Measurements from ENCODE around the gene RHOV.

RHOV gene

DNA sequence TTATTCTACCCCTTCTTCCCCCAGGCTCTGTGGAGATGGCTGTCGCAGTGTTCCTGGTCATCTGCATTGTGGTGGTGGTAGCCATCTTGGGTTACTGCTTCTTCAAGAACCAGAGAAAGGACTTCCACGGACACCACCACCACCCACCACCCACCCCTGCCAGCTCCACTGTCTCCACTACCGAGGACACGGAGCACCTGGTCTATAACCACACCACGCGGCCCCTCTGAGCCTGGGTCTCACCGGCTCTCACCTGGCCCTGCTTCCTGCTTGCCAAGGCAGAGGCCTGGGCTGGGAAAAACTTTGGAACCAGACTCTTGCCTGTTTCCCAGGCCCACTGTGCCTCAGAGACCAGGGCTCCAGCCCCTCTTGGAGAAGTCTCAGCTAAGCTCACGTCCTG, 17.3 kb downstream of the RHOV start:
- no peaks in the 10 kb centered on the region for H3K36me3 ChIP-seq (ENCODE audit: control insufficient read depth, low read length)
- no peaks in the 10 kb centered on the region for H3K9me2 ChIP-seq (replicated peaks; ENCODE audit: control insufficient read depth, low read length)
- no peaks in the 10 kb centered on the region for H4K20me1 ChIP-seq (ENCODE audit: control insufficient read depth, insufficient read depth, low read depth, low read length)
- H3K4me2 ChIP-seq (ENCODE audit: low read length): no peak overlapping the region
- no peaks in the 10 kb centered on the region for H3K27me3 ChIP-seq (ENCODE audit: control insufficient read depth, low read length)
- TF ChIP-seq EZH2phosphoT487 (IDR thresholded peaks at IDR 0.05; ENCODE audit: borderline replicate concordance, low read length): no peak
- TF ChIP-seq, protein P1, sequence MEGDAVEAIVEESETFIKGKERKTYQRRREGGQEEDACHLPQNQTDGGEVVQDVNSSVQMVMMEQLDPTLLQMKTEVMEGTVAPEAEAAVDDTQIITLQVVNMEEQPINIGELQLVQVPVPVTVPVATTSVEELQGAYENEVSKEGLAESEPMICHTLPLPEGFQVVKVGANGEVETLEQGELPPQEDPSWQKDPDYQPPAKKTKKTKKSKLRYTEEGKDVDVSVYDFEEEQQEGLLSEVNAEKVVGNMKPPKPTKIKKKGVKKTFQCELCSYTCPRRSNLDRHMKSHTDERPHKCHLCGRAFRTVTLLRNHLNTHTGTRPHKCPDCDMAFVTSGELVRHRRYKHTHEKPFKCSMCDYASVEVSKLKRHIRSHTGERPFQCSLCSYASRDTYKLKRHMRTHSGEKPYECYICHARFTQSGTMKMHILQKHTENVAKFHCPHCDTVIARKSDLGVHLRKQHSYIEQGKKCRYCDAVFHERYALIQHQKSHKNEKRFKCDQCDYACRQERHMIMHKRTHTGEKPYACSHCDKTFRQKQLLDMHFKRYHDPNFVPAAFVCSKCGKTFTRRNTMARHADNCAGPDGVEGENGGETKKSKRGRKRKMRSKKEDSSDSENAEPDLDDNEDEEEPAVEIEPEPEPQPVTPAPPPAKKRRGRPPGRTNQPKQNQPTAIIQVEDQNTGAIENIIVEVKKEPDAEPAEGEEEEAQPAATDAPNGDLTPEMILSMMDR (IDR thresholded peaks at IDR 0.05; ENCODE audit: low read depth, low read length, poor library complexity, severe bottlenecking): no peak
- H3K79me2 ChIP-seq (ENCODE audit: control insufficient read depth, low read length): no peaks in the 10 kb centered on the region
- H3K27ac ChIP-seq (ENCODE audit: low read depth, low read length): no peak overlapping the region
- H3F3A ChIP-seq (ENCODE audit: control insufficient read depth, insufficient read depth): no peaks in the 10 kb centered on the region; the same call in 1 of the 2 replicates
- no peaks in the 10 kb centered on the region for H3K9me3 ChIP-seq (ENCODE audit: control insufficient read depth, insufficient read depth, low read length)
- H3K4me1 ChIP-seq (ENCODE audit: control insufficient read depth, low read length): peaks cover 4% of the 10 kb centered on the region
- H3K4me3 ChIP-seq (ENCODE audit: low read length): no peak overlapping the region

DNA sequence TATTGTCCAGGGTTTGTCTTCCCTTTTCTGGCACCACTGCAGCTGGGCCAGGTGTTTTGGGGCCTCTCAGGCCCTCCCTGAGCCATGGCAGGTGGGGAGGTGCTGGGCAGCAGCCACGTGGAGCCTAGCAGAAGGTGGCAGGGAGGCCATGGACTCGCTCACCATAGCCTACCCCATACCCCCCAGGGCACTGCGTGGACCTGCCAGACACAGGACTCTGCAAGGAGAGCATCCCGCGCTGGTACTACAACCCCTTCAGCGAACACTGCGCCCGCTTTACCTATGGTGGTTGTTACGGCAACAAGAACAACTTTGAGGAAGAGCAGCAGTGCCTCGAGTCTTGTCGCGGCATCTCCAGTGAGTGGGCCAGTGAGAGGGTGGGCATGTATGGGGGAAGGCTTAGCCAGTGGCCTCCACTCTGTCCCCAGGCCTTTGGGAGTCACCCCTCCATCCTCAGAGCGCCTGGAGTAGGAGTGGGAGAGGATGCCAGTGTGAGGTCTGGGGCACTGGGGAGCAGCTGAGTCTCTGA, 18.3 kb downstream of the RHOV start:
- no peak for TF ChIP-seq EZH2phosphoT487 (IDR thresholded peaks at IDR 0.05; ENCODE audit: borderline replicate concordance, low read length)
- TF ChIP-seq, protein P1 (IDR thresholded peaks at IDR 0.05; ENCODE audit: low read depth, low read length, poor library complexity, severe bottlenecking): no peak
- Histone ChIP-seq H3K4me1 (ENCODE audit: control insufficient read depth, low read length) (peaks cover 4% of the 10 kb centered on the region), H3K36me3 (ENCODE audit: control insufficient read depth, low read length) (no peaks in the 10 kb centered on the region), H3K79me2 (ENCODE audit: control insufficient read depth, low read length) (no peaks in the 10 kb centered on the region), H3F3A (ENCODE audit: control insufficient read depth, insufficient read depth) (no peaks in the 10 kb centered on the region), H3K9me3 (ENCODE audit: control insufficient read depth, insufficient read depth, low read length) (no peaks in the 10 kb centered on the region), H4K20me1 (ENCODE audit: control insufficient read depth, insufficient read depth, low read depth, low read length) (no peaks in the 10 kb centered on the region), H3K27ac (ENCODE audit: low read depth, low read length) (no peak overlapping the region), H3K4me3 (ENCODE audit: low read length) (no peak overlapping the region), H3K27me3 (ENCODE audit: control insufficient read depth, low read length) (no peaks in the 10 kb centered on the region), H3K9me2 (replicated peaks; ENCODE audit: control insufficient read depth, low read length) (no peaks in the 10 kb centered on the region), H3K4me2 (ENCODE audit: low read length) (no peak overlapping the region)

DNA sequence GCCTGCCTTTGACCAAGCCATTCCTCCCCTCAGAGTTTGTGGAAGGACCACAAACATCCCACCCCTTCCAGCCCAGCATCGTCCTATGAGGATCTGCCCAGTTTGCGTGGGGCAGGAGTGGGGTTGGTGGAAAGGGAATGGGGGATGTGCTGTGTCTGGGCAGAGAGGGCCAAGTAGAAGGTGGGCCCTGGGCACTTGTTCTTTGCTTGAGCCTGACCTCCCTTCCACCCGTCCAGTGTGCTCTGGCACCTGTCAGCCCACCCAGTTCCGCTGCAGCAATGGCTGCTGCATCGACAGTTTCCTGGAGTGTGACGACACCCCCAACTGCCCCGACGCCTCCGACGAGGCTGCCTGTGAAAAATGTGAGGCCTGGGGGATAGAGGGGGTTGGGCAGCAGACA, 19.9 kb downstream of the RHOV start:
- H3K9me3 ChIP-seq (ENCODE audit: control insufficient read depth, insufficient read depth, low read length): no peaks in the 10 kb centered on the region
- no peaks in the 10 kb centered on the region for H3K36me3 ChIP-seq (ENCODE audit: control insufficient read depth, low read length)
- H3K9me2 ChIP-seq (replicated peaks; ENCODE audit: control insufficient read depth, low read length): no peaks in the 10 kb centered on the region

More for the DNA sequence above, 19.9 kb downstream of the RHOV start:
- Histone ChIP-seq H3K79me2 (ENCODE audit: control insufficient read depth, low read length) (no peaks in the 10 kb centered on the region), H3K27me3 (ENCODE audit: control insufficient read depth, low read length) (no peaks in the 10 kb centered on the region), H4K20me1 (ENCODE audit: control insufficient read depth, insufficient read depth, low read depth, low read length) (no peaks in the 10 kb centered on the region), H3F3A (ENCODE audit: control insufficient read depth, insufficient read depth) (no peaks in the 10 kb centered on the region), H3K4me2 (ENCODE audit: low read length) (no peak overlapping the region), H3K4me3 (ENCODE audit: low read length) (no peak overlapping the region), H3K4me1 (ENCODE audit: control insufficient read depth, low read length) (peaks cover 4% of the 10 kb centered on the region), H3K27ac (ENCODE audit: low read depth, low read length) (no peak overlapping the region)
- no peak for TF ChIP-seq EZH2phosphoT487 (IDR thresholded peaks at IDR 0.05; ENCODE audit: borderline replicate concordance, low read length)
- TF ChIP-seq, protein P1 (IDR thresholded peaks at IDR 0.05; ENCODE audit: low read depth, low read length, poor library complexity, severe bottlenecking): no peak
